Measurements from ENCODE around the gene TNPO2. TPM values are rescaled to one million over a fixed set of nuclear protein-coding genes. Genes with fewer than 3 reads are reported as not detected.

The TNPO2 gene
- total and polyA plus RNA-seq, 2 of the 13 experiments (the other 11 are each of a cell fraction or from before 2014, with no cell fraction given) = 31.7 to 61.0 TPM

DNA sequence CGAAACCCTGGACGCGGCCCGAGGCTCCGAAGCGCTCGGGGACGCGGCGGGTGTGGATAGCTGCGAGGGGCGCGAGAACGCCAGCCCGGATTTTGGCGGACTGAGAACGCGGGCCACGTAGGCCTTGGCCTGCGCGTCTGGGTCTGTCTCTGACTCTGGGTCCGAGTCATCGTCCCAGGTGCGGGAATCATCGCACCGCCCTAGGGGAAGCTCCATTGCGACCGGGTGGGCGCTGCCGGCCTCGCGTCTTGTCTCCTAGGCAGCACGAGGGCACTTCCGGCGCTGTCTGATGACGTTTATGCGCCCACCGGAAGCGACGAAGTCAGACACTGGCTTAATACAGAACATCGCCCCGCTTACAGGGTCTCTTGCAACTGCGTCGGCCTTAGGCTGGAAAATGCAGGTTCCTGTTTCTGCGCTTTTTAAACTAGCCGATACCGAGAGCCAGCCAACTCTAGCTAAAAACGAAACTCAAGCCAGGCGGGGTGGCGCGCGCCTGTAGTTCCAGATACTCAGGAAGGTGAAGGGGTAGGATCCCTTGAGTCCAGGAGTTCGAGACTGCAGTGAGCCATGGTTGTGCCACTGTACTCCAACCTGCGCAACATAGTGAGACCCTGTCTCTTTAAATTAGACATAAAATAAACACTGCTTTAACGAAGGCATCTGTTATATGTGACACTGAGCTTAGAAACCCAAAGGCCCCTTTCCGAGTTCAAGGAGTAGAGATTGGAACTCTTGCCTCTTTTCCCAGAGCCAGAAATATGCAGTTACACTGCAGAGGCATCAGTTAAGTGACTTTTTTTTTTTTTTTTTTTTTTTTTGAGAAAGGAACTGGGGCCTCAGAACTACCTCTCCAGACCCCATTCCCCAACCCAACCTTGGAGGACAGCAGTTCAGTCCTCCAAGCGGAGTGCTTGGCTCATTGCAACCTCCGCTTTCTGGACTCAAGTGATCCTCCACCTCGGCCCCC, 27.1 kb downstream of the TNPO2 start, which contains the start of gene FBXW9 (continued):
- TF ChIP-seq THAP7 (CRISPR knock-in tag; IDR thresholded peaks at IDR 0.05) (0 out of 2 replicates have a peak, but pooled peaks have one; percentile 62), SIX4 (CRISPR knock-in tag; IDR thresholded peaks at IDR 0.05) (peak; percentile 49; the same call in 1 of the 2 replicates), SSRP1 (CRISPR knock-in tag; IDR thresholded peaks at IDR 0.05) (no peak), IRX3 (CRISPR knock-in tag; IDR thresholded peaks at IDR 0.05; ENCODE audit: borderline replicate concordance, low read depth) (no peak), FOXA3 (CRISPR knock-in tag; IDR thresholded peaks at IDR 0.05) (peak; percentile 54), ZNF75D (CRISPR knock-in tag; IDR thresholded peaks at IDR 0.05; ENCODE audit: borderline replicate concordance) (no peak), TERF1 (CRISPR knock-in tag; IDR thresholded peaks at IDR 0.05) (no peak), GABPA (IDR thresholded peaks at IDR 0.05; ENCODE audit: low read depth, low read length) (peak; percentile 99), GABPA (CRISPR knock-in tag; IDR thresholded peaks at IDR 0.05; ENCODE audit: low read depth) (peak; percentile 100), IRF2 (CRISPR knock-in tag; IDR thresholded peaks at IDR 0.05) (peak; percentile 83), ZNF18 (CRISPR knock-in tag; IDR thresholded peaks at IDR 0.05; ENCODE audit: insufficient replicate concordance) (no peak)
- TF ChIP-seq, protein P1, sequence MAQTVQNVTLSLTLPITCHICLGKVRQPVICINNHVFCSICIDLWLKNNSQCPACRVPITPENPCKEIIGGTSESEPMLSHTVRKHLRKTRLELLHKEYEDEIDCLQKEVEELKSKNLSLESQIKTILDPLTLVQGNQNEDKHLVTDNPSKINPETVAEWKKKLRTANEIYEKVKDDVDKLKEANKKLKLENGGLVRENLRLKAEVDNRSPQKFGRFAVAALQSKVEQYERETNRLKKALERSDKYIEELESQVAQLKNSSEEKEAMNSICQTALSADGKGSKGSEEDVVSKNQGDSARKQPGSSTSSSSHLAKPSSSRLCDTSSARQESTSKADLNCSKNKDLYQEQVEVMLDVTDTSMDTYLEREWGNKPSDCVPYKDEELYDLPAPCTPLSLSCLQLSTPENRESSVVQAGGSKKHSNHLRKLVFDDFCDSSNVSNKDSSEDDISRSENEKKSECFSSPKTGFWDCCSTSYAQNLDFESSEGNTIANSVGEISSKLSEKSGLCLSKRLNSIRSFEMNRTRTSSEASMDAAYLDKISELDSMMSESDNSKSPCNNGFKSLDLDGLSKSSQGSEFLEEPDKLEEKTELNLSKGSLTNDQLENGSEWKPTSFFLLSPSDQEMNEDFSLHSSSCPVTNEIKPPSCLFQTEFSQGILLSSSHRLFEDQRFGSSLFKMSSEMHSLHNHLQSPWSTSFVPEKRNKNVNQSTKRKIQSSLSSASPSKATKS (CRISPR knock-in tag; IDR thresholded peaks at IDR 0.05) = no peak
- TF ChIP-seq, protein P2, sequence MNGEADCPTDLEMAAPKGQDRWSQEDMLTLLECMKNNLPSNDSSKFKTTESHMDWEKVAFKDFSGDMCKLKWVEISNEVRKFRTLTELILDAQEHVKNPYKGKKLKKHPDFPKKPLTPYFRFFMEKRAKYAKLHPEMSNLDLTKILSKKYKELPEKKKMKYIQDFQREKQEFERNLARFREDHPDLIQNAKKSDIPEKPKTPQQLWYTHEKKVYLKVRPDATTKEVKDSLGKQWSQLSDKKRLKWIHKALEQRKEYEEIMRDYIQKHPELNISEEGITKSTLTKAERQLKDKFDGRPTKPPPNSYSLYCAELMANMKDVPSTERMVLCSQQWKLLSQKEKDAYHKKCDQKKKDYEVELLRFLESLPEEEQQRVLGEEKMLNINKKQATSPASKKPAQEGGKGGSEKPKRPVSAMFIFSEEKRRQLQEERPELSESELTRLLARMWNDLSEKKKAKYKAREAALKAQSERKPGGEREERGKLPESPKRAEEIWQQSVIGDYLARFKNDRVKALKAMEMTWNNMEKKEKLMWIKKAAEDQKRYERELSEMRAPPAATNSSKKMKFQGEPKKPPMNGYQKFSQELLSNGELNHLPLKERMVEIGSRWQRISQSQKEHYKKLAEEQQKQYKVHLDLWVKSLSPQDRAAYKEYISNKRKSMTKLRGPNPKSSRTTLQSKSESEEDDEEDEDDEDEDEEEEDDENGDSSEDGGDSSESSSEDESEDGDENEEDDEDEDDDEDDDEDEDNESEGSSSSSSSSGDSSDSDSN (CRISPR knock-in tag; IDR thresholded peaks at IDR 0.05) = peak; percentile 33; the same call in 1 of the 2 replicates
- TF ChIP-seq, protein P3, sequence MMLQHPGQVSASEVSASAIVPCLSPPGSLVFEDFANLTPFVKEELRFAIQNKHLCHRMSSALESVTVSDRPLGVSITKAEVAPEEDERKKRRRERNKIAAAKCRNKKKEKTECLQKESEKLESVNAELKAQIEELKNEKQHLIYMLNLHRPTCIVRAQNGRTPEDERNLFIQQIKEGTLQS (CRISPR knock-in tag; IDR thresholded peaks at IDR 0.05) = no peak
- TF ChIP-seq, protein P4, sequence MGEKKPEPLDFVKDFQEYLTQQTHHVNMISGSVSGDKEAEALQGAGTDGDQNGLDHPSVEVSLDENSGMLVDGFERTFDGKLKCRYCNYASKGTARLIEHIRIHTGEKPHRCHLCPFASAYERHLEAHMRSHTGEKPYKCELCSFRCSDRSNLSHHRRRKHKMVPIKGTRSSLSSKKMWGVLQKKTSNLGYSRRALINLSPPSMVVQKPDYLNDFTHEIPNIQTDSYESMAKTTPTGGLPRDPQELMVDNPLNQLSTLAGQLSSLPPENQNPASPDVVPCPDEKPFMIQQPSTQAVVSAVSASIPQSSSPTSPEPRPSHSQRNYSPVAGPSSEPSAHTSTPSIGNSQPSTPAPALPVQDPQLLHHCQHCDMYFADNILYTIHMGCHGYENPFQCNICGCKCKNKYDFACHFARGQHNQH (CRISPR knock-in tag; IDR thresholded peaks at IDR 0.05) = peak; percentile 80
- TF ChIP-seq, protein P5, sequence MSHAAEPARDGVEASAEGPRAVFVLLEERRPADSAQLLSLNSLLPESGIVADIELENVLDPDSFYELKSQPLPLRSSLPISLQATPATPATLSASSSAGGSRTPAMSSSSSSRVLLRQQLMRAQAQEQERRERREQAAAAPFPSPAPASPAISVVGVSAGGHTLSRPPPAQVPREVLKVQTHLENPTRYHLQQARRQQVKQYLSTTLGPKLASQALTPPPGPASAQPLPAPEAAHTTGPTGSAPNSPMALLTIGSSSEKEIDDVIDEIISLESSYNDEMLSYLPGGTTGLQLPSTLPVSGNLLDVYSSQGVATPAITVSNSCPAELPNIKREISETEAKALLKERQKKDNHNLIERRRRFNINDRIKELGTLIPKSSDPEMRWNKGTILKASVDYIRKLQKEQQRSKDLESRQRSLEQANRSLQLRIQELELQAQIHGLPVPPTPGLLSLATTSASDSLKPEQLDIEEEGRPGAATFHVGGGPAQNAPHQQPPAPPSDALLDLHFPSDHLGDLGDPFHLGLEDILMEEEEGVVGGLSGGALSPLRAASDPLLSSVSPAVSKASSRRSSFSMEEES (CRISPR knock-in tag; IDR thresholded peaks at IDR 0.05) = peak; percentile 41; the same call in 1 of the 2 replicates
